HUDEP-2 (cell line): ENCODE results near the gene ISOC2.
"Not testable (repeated sequence)": the region's sequence is repeated elsewhere in the genome, so short reads cannot be mapped to it uniquely, and the experiment has no call there.

Experiments used
- DNase-seq, 76 experiments: peaks; one replicate each; lab custom pipeline; 2025; ENCODE audit not compliant: unreplicated experiment in 76 of 76; lab: John Stamatoyannopoulos, UW

ISOC2 gene

GRCh38 chr19:55461259-55461973, at the start of gene ISOC2:
TSS of gene ISOC2 (minus strand) at chr19:55461642. CDS start at chr19:55456486, 5,156 bp downstream.
- DNase-seq: peak in 75 of 76 experiments; percentile 98 to 100 (median 100)

GRCh38 chr19:55508120-55508519, 46.7 kb upstream of the ISOC2 start:
- no peak for DNase-seq

GRCh38 chr19:55504981-55505380, 43.5 kb upstream of the ISOC2 start:
- DNase-seq: no peak

- DNase-seq: no peak
Observed at GRCh38 chr19:55504252-55504603, 42.8 kb upstream of the ISOC2 start.

GRCh38 chr19:55503502-55504251, 42.2 kb upstream of the ISOC2 start:
- peak in 75 of 76 experiments; percentile 54 to 100 (median 93) for DNase-seq

- DNase-seq: no peak
Observed at GRCh38 chr19:55503157-55503501, 41.7 kb upstream of the ISOC2 start.

GRCh38 chr19:55502197-55502952, 40.9 kb upstream of the ISOC2 start:
- DNase-seq: no peak

GRCh38 chr19:55500368-55500952, 39.0 kb upstream of the ISOC2 start:
- DNase-seq: no peak

- no peak for DNase-seq
Observed at GRCh38 chr19:55498246-55498840, 36.9 kb upstream of the ISOC2 start.

- no peak for DNase-seq
Observed at GRCh38 chr19:55497763-55498162, 36.3 kb upstream of the ISOC2 start.

- not testable (repeated sequence) for DNase-seq
Observed at GRCh38 chr19:55496820-55497219, 35.4 kb upstream of the ISOC2 start.

GRCh38 chr19:55495646-55496349, 34.4 kb upstream of the ISOC2 start:
- no peak for DNase-seq

- DNase-seq: no peak
Observed at GRCh38 chr19:55494172-55494761, 32.8 kb upstream of the ISOC2 start.

GRCh38 chr19:55493645-55494171, 32.3 kb upstream of the ISOC2 start:
- no peak for DNase-seq

- no peak for DNase-seq
Observed at GRCh38 chr19:55493052-55493644, 31.7 kb upstream of the ISOC2 start.

- DNase-seq: peak in 1 of 76 experiments; percentile 3
Observed at GRCh38 chr19:55492362-55492944, 31.0 kb upstream of the ISOC2 start.

- no peak for DNase-seq
Observed at GRCh38 chr19:55491546-55492360, 30.3 kb upstream of the ISOC2 start.
